HepG2 (cell line): Measurements from ENCODE around the gene SEPTIN5. TPM values are rescaled to one million over a fixed set of nuclear protein-coding genes. Genes with fewer than 3 reads are reported as not detected.

Experiments used
- MEIS2 ChIP-seq: sonication (generic); formaldehyde crosslinking; IDR thresholded peaks from 2 replicates; pipeline ENCODE4 v1.9.0; 2021; ENCODE audit warnings: mild to moderate bottlenecking, missing genetic modification reagents
- SOX6 ChIP-seq, 2 experiments: fragments of 450-650 bp in 1 of 2; sonication (generic) in 1 of 2; formaldehyde crosslinking in 1 of 2; IDR thresholded peaks; 2 replicates each; pipeline versions ENCODE4 v1.4.0 to v1.6.1; 2017 to 2020; ENCODE audit warnings: antibody characterized with exemption in 1 of 2, mild to moderate bottlenecking in 1 of 2, missing genetic modification reagents in 1 of 2
- ZNF550 ChIP-seq: sonication (generic); formaldehyde crosslinking; IDR thresholded peaks from 2 replicates; pipeline ENCODE4 v1.4.0; 2020; ENCODE audit warnings: mild to moderate bottlenecking, missing genetic modification reagents, borderline replicate concordance
- ZNF724P ChIP-seq: sonication (generic); formaldehyde crosslinking; IDR thresholded peaks from 2 replicates; pipeline ENCODE4 v1.8.0; 2022; ENCODE audit warnings: missing genetic modification reagents, borderline replicate concordance
- polyA plus RNA-seq, 8 experiments: library from polyadenylated mRNA; depleted of rRNA in 3 of 8; stranded (reverse) in 7 of 8; unstranded in 1 of 8; fragments of >200 nt; fragmentation: Illumina TruSeq in 4 of 8; extraction: Trizol in 4 of 8; gene quantifications; 2 replicates each; pipeline versions ENCODE4 v1.2.1 to v1.2.3, GENCODE V29; 2011 to 2016; ENCODE audit warnings: low read depth in 4 of 8, missing spikeins in 1 of 8, mixed read lengths in 1 of 8; ENCODE audit not compliant: insufficient read depth in 1 of 8
- total RNA-seq, 5 experiments: library from RNA; depleted of rRNA; stranded (reverse); fragments of >200 nt; fragmentation: Illumina TruSeq; extraction: Trizol; gene quantifications; 2 replicates each; pipeline ENCODE4 v1.2.3, GENCODE V29; 2016; ENCODE audit warnings: low read depth in 1 of 5
- TF ChIP-seq, protein P1 (sequence below): sonication (generic); formaldehyde crosslinking; IDR thresholded peaks from 2 replicates; pipeline ENCODE4 v1.8.1; 2023; ENCODE audit warnings: mild to moderate bottlenecking, missing genetic modification reagents
- TF ChIP-seq, protein P2 (sequence below): sonication (generic); formaldehyde crosslinking; IDR thresholded peaks from 2 replicates; pipeline ENCODE4 v1.9.0; 2021; ENCODE audit warnings: missing genetic modification reagents, borderline replicate concordance
- TF ChIP-seq, protein P3 (sequence below): sonication (generic); formaldehyde crosslinking; IDR thresholded peaks from 2 replicates; pipeline ENCODE4 v1.4.0; 2020; ENCODE audit warnings: missing genetic modification reagents
- TF ChIP-seq, protein P4 (sequence below): sonication (generic); formaldehyde crosslinking; IDR thresholded peaks from one replicate; pipeline ENCODE4 v1.5.1; 2020; ENCODE audit warnings: mild to moderate bottlenecking, missing genetic modification reagents; ENCODE audit errors: not compliant biosample characterization

SEPTIN5 gene
- total and polyA plus RNA-seq, 2 of the 13 experiments (the other 11 are each of a cell fraction or from before 2014, with no cell fraction given): 0.33 TPM; not detected in 1

DNA sequence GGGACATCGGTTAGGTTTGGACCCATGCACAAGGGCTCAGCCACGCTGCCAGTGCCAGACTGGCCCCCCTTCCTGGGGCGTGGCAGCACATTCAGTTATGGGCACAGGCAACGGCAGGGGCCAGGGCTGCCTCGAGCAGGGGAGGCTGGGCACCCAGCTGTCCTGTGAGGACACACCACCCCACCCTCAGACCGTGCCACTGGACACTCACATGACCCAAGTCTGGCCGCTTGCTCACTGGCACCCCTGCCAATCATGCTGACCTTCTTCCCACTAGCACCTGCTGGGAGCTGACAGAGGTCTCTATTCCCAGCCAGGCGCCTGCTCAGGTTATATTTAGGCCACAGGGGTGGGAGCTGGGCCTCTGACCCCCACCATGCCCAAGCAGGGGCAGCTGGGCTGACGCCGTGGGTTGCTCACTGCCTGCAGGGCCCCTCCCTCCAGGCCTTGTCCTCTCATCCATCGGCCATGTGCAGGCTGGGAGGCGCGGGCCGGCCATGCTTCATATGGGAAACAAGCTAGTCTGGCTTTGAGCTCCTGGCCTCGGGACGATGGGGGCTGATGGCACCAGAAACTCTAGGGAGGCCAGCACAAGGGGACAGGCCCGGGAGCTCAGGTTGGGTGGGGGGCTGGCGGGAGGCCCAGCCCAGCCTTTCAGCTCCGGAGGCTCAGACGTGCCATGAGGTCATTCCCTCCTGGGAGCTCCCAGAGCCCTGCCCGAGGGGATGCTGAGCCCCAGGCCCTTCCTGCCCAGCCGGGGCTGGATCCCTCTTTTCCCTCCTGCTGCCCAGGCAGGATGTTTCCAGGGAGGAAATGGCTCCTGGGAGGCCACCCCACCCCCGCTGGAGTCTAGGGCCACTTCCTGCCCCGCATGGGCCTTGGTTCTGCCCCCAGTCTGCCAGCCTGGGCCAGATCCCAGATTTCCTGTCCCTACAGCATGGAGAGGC lies 31.1 kb downstream of the SEPTIN5 start (continued):
- TF ChIP-seq, protein P1, sequence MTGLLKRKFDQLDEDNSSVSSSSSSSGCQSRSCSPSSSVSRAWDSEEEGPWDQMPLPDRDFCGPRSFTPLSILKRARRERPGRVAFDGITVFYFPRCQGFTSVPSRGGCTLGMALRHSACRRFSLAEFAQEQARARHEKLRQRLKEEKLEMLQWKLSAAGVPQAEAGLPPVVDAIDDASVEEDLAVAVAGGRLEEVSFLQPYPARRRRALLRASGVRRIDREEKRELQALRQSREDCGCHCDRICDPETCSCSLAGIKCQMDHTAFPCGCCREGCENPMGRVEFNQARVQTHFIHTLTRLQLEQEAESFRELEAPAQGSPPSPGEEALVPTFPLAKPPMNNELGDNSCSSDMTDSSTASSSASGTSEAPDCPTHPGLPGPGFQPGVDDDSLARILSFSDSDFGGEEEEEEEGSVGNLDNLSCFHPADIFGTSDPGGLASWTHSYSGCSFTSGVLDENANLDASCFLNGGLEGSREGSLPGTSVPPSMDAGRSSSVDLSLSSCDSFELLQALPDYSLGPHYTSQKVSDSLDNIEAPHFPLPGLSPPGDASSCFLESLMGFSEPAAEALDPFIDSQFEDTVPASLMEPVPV: no peak
- TF ChIP-seq ZNF724P (CRISPR knock-in tag) (no peak), SOX6 (IDR thresholded peaks at IDR 0.05) (no peak), SOX6 (CRISPR knock-in tag; IDR thresholded peaks at IDR 0.05) (no peak), ZNF550 (CRISPR knock-in tag) (no peak), MEIS2 (CRISPR knock-in tag) (no peak)
- TF ChIP-seq, protein P2, sequence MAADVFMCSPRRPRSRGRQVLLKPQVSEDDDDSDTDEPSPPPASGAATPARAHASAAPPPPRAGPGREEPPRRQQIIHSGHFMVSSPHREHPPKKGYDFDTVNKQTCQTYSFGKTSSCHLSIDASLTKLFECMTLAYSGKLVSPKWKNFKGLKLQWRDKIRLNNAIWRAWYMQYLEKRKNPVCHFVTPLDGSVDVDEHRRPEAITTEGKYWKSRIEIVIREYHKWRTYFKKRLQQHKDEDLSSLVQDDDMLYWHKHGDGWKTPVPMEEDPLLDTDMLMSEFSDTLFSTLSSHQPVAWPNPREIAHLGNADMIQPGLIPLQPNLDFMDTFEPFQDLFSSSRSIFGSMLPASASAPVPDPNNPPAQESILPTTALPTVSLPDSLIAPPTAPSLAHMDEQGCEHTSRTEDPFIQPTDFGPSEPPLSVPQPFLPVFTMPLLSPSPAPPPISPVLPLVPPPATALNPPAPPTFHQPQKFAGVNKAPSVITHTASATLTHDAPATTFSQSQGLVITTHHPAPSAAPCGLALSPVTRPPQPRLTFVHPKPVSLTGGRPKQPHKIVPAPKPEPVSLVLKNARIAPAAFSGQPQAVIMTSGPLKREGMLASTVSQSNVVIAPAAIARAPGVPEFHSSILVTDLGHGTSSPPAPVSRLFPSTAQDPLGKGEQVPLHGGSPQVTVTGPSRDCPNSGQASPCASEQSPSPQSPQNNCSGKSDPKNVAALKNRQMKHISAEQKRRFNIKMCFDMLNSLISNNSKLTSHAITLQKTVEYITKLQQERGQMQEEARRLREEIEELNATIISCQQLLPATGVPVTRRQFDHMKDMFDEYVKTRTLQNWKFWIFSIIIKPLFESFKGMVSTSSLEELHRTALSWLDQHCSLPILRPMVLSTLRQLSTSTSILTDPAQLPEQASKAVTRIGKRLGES (CRISPR knock-in tag): no peak
- TF ChIP-seq, protein P3, sequence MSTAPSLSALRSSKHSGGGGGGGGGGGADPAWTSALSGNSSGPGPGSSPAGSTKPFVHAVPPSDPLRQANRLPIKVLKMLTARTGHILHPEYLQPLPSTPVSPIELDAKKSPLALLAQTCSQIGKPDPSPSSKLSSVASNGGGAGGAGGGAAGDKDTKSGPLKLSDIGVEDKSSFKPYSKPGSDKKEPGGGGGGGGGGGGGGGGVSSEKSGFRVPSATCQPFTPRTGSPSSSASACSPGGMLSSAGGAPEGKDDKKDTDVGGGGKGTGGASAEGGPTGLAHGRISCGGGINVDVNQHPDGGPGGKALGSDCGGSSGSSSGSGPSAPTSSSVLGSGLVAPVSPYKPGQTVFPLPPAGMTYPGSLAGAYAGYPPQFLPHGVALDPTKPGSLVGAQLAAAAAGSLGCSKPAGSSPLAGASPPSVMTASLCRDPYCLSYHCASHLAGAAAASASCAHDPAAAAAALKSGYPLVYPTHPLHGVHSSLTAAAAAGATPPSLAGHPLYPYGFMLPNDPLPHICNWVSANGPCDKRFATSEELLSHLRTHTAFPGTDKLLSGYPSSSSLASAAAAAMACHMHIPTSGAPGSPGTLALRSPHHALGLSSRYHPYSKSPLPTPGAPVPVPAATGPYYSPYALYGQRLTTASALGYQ (CRISPR knock-in tag): no peak
- TF ChIP-seq, protein P4, sequence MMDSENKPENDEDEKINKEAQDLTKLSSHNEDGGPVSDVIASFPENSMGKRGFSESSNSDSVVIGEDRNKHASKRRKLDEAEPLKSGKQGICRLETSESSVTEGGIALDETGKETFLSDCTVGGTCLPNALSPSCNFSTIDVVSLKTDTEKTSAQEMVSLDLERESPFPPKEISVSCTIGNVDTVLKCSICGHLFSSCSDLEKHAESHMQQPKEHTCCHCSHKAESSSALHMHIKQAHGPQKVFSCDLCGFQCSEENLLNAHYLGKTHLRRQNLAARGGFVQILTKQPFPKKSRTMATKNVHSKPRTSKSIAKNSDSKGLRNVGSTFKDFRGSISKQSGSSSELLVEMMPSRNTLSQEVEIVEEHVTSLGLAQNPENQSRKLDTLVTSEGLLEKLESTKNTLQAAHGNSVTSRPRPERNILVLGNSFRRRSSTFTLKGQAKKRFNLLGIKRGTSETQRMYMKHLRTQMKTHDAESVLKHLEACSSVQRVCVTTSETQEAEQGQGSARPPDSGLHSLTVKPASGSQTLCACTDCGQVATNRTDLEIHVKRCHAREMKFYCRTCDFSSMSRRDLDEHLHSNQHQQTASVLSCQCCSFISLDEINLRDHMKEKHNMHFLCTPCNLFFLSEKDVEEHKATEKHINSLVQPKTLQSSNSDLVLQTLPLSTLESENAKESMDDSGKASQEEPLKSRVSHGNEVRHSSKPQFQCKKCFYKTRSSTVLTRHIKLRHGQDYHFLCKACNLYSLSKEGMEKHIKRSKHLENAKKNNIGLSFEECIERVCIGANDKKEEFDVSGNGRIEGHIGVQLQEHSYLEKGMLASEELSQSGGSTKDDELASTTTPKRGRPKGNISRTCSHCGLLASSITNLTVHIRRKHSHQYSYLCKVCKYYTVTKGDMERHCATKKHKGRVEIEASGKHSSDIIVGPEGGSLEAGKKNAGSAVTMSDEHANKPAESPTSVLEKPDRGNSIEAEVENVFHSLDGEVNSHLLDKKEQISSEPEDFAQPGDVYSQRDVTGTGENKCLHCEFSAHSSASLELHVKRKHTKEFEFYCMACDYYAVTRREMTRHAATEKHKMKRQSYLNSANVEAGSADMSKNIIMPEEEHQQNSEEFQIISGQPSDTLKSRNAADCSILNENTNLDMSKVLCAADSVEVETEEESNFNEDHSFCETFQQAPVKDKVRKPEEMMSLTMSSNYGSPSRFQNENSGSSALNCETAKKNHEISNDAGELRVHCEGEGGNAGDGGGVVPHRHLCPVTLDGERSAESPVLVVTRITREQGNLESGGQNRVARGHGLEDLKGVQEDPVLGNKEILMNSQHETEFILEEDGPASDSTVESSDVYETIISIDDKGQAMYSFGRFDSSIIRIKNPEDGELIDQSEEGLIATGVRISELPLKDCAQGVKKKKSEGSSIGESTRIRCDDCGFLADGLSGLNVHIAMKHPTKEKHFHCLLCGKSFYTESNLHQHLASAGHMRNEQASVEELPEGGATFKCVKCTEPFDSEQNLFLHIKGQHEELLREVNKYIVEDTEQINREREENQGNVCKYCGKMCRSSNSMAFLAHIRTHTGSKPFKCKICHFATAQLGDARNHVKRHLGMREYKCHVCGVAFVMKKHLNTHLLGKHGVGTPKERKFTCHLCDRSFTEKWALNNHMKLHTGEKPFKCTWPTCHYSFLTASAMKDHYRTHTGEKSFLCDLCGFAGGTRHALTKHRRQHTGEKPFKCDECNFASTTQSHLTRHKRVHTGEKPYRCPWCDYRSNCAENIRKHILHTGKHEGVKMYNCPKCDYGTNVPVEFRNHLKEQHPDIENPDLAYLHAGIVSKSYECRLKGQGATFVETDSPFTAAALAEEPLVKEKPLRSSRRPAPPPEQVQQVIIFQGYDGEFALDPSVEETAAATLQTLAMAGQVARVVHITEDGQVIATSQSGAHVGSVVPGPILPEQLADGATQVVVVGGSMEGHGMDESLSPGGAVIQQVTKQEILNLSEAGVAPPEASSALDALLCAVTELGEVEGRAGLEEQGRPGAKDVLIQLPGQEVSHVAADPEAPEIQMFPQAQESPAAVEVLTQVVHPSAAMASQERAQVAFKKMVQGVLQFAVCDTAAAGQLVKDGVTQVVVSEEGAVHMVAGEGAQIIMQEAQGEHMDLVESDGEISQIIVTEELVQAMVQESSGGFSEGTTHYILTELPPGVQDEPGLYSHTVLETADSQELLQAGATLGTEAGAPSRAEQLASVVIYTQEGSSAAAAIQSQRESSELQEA (CRISPR knock-in tag): no peak
